GM18520 (cell line): ENCODE data around the gene GRIN1.
A peak's percentile ranks its signal among the peaks of the same experiment; 100 is the strongest.

Experiments
- ATAC-seq: cut with Tn5 transposase; IDR thresholded peaks from one replicate; pipeline ENCODE4 v1.9.1; 2021; ENCODE audit not compliant: unreplicated experiment

The GRIN1 gene

DNA sequence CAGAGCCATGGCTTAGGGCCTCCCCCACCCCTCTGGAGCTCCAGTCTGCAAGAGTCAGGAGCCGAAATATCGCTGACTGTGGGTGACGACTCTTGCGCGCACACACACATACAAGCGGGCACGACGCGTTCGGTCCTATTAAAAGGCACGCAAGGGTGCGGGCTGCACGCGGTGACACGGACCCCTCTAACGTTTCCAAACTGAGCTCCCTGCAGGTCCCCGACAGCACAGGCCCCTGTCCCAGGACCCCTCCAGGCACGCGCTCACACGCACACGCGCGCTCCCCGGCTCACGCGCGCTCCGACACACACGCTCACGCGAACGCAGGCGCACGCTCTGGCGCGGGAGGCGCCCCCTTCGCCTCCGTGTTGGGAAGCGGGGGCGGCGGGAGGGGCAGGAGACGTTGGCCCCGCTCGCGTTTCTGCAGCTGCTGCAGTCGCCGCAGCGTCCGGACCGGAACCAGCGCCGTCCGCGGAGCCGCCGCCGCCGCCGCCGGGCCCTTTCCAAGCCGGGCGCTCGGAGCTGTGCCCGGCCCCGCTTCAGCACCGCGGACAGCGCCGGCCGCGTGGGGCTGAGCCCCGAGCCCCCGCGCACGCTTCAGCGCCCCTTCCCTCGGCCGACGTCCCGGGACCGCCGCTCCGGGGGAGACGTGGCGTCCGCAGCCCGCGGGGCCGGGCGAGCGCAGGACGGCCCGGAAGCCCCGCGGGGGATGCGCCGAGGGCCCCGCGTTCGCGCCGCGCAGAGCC lies at the start of gene GRIN1:
Gene GRIN1, plus strand, starts transcription at position 433 of the 746 bp plus-strand sequence. CDS start 333 bp downstream, outside the sequence.
- no peak for ATAC-seq

DNA sequence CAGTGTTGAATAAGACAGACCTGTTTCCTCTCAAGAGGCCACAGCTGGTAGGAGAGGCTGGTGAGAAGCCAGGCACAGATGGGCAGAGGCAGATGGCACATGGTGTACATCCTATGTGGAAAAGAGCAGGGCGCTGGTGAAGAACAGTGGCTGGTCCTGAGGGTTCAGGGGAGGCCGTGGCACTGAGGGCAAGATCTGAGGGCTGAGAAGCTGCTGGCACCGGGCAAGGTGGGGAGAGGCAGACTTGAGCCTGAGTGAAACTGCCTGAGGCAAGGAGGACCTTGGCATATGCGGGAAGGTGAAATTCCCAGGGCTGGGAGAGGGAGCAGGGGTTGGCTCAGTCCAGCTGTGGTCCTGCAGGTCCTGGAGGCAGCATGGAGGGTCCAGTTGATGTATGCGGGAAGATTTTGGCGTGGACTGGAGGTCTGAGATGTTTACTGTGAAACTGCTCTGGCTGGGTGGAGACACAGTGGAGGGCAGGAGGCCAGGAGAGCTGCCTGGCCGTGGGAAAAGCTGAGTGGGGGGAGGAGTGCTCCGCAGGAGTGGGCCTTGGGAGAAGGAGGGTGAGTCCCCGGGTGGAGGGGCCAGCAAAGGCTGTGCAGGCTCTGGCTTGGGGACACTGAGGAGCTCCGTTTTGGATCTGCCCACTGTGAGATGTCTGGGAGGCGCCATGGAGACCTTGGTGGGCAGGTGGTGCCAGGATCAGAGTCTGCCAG lies 49.6 kb upstream of the GRIN1 start:
- no peak for ATAC-seq

DNA sequence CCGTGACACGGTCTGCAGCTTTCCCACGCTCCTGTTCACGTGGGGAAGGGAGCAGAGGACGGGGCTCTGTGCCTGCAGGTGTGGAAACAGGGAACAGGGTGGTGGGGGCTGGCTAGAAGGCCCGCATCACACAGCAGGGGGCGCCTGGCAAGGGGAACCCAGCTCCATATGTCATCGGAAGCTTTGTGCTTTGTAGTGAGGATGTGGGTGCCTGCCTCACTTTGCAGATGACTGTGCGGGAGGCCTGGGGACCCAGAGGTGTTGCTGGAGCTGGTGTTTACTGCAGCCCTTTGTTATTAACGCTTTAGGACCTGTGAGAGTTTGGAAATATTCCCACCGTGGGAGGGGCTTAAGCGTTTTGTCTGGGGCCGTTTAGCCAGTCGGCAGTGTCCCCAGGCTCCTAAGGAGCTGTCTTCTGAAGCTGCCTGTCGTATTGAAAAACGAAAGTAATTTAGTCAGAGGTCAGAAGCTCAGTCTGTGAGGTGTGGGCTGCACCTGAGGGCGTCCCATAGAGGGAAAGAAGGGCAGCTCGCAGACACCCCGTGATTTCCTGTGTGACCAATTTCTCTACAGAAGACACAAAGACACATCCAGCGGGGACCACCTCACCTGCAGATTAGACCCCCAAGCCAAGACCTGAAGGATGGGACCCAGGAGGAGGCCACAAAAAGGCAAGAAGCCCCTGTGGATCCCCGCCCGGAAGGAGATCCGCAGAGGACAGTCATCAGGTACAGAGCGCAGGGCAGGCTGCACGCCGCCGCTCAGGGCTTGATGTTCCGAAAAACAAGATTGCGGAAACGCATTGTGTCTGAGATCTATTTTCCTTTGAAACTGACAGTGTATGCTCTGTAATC lies 43.1 kb upstream of the GRIN1 start:
- peak; percentile 62 for ATAC-seq

DNA sequence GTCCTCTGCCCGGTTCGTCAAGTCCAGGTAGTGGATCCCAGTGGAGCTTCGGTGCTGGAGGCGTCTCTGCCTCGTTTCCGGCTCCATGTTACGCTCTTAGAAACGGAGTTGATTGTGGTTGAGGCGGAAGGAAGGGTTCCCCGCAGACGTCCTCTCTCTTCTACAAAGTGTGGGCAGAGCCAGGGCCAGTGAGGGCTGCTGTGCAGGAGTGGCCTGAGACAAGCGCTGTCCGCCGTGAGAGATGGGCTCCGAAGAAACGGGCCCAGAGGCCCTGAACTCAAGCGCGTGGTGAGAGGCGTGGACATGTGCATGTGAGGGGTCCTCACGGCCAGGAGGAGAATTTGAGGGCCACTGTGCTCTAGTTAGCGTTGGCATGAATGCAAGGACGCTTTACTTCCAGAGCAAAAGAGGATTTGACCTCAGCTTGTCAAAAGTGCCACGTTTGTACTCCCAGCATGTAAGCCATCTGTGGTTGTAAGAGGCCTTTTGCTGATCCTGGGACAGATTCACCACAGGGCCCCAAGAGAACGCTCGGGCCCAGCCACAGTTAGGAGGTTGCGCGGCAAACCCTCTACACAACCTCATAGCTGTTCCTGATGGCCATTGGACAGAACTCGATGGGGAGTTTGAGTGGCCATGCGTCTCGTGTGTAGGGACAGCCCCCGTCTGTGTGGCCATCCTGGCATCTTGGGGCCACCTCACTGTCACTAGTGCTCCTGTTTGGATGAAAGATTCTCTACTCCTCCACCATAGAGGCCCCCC lies 42.0 kb upstream of the GRIN1 start:
- ATAC-seq, result no peak

GRCh38 chr9:137097761-137098462 lies 41.0 kb upstream of the GRIN1 start:
- ATAC-seq, result no peak

GRCh38 chr9:137099231-137099630 lies 39.7 kb upstream of the GRIN1 start:
- ATAC-seq, result no peak

GRCh38 chr9:137103206-137103999 lies 35.6 kb upstream of the GRIN1 start:
- no peak for ATAC-seq

DNA sequence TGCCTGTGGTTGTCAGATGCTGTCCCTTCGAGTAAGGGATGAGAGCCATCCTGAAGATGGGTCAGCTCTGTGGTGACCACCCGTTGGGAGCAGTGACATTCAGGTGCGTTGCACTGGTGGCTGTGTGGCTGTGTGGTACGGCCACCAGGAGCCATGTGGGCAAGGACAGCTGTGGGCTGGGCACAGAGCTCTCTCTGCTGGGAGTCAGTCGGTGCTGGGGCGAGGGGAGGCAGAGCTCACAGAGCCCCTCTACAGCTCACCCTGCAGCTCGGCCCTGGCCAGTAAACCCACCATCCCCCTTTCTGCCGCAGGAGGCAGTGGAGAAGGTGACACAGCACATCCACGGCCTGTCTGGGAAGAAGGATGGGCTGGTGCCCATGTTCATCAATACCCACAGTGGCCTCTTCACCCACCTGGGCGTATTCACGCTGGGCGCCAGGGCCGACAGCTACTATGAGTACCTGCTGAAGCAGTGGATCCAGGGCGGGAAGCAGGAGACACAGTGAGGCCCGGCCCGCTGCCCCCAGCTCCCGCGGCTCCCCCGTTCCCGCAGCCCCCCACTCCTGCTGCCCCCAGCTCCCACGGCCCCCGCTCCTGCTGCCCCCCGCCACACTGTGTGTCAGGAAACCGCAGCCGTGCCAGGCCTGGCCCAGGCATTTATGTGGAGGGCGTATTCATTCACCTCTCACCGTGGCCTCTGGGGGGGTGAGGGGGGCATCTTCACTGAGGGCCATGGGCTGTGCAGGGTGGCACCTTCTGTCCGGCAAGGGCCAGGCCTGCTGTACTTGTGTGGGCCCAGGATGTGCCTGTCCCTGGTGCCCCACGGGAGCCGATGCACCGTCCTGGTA lies 32.9 kb upstream of the GRIN1 start:
- no peak for ATAC-seq

- no peak for ATAC-seq
These were observed 32.2 kb upstream of the GRIN1 start for GRCh38 chr9:137106662-137107250.

GRCh38 chr9:137107312-137107921 lies 31.5 kb upstream of the GRIN1 start:
- no peak for ATAC-seq

- ATAC-seq, result no peak
These were observed 31.0 kb upstream of the GRIN1 start for GRCh38 chr9:137107982-137108381.

DNA sequence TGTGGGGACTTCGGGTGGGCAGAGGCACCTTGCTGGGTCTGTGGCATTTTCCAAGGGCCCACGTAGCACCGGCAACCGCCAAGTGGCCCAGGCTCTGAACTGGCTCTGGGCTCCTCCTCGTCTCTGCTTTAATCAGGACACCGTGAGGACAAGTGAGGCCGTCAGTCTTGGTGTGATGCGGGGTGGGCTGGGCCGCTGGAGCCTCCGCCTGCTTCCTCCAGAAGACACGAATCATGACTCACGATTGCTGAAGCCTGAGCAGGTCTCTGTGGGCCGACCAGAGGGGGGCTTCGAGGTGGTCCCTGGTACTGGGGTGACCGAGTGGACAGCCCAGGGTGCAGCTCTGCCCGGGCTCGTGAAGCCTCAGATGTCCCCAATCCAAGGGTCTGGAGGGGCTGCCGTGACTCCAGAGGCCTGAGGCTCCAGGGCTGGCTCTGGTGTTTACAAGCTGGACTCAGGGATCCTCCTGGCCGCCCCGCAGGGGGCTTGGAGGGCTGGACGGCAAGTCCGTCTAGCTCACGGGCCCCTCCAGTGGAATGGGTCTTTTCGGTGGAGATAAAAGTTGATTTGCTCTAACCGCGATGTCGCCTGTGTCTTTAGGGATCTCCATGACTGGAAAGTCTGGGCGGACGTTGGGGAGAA lies 30.2 kb upstream of the GRIN1 start:
- no peak for ATAC-seq

DNA sequence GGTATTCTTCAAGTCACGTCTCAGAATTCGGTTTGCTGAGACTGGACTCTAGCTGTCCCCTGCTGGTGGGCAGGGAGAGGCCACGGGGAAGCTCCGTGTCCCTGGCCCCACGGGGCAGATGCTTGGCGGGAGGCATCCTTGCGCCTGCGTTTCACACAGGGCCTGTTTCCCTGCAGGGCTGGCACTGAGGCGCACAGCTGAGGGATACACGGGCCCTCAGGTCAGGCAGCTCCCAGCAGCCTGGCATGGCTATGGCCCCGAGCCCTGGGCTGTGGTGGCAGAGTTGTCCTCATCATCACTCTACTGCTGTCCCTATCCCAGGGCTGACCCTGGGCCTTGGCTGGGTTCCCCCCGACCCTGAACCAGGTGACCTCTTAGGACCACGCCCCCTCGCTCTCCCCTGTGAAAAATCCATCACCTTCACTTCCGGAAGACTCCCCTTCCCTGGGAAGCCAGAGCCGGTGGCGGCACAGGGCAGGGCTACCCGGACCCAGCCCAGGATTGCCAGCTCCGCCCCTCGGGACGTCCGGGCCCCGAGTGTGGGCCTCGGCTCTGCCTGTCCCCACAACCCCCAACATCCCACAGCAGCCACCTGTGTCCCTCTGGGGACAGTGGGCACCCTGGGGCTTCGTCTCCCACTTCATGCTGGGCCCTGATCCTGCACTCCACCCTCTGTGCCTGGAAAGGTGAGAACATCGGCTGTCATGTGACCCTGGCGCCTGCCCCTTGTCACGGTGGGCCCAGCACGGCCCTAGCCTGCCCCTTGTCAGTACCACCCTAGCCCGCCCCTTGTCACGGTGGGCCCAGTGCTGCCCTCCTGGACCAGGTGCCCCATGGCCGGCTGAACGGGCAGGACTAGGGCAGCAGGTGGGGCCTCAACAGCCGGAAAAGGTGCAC lies 29.5 kb upstream of the GRIN1 start:
- no peak for ATAC-seq

DNA sequence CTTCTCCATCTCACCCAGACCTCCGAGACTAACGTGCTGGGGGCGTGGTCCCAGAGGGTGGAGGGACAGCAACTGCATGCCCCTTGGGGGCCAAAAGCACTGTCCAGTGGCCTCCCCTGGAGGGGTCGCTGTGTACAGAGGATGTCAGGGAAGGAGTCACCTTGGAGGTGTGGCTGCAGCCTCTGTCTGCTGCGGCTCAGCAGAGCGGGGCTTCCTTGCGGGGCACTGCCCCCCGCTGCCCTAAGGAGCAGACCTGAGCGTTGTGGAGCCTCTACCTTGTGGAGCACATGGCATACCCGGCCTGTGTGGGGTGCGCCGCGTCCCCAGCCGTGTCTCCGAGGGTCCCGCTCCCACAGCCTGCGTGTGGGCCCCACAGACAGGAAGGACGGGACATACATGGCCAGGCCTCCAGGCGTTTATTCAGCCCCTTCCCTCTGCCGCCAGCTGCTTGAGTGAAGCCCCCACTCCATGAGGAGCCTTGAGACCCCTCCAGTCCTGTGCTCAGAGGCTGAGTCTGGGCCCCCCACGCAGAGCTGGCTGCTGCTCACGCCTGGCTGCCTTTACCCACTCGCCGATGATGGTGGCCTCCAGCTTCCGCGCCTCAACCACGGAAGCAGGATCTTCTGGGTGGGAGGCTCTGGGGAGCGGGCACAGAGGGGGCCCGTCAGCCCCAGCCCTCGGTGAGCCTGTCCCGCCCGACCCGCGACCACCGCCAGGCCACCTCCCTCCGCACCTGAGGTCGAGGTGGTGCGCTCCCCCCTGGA lies 28.6 kb upstream of the GRIN1 start:
- no peak for ATAC-seq
